Stimulated activated CD4-positive, alpha-beta T cell treated with anti-CD3 and anti-CD28 coated beads, Interleukin-1b, Interleukin-23, amount 100 ng/mL, for 4 hours (primary cell): ENCODE measurements around the gene IDI2.

Experiments used
- DNase-seq, 2 donors: peaks; one replicate each; pipeline ENCODE4 v3.0.0-alpha.2; 2020; ENCODE audit warnings: low read depth in 2 of 2

IDI2 gene

GRCh38 chr10:1007583-1007982 lies 18.1 kb downstream of the IDI2 start:
- DNase-seq = no peak

- DNase-seq = no peak
Measured at GRCh38 chr10:1006573-1006972, 19.1 kb downstream of the IDI2 start.

- no peak for DNase-seq
Measured at GRCh38 chr10:1003884-1004670, 21.6 kb downstream of the IDI2 start.

GRCh38 chr10:1002425-1003006 lies 23.1 kb downstream of the IDI2 start:
- DNase-seq = no peak

GRCh38 chr10:997266-998022 lies 28.2 kb downstream of the IDI2 start:
- DNase-seq = no peak

- no peak for DNase-seq
Measured at GRCh38 chr10:996031-996430, 29.6 kb downstream of the IDI2 start.

- DNase-seq = no peak
Measured at GRCh38 chr10:995559-995926, 30.1 kb downstream of the IDI2 start.

GRCh38 chr10:994836-995558 lies 30.7 kb downstream of the IDI2 start:
- DNase-seq = no peak

GRCh38 chr10:992871-993270 lies 32.8 kb downstream of the IDI2 start:
- no peak for DNase-seq

GRCh38 chr10:992467-992866 lies 33.2 kb downstream of the IDI2 start:
- DNase-seq = no peak

GRCh38 chr10:990808-991207 lies 34.9 kb downstream of the IDI2 start:
- no peak for DNase-seq

- DNase-seq = peak; percentile 14 to 23
Measured at GRCh38 chr10:988667-989545, 36.8 kb downstream of the IDI2 start.

GRCh38 chr10:987870-988666 lies 37.6 kb downstream of the IDI2 start, which contains the start of gene GTPBP4:
TSS of gene GTPBP4 (plus strand) at chr10:988434. CDS start at chr10:988480, 46 bp downstream.
- peak; percentile 90 to 94 for DNase-seq

- no peak for DNase-seq
Measured at GRCh38 chr10:987620-987869, 38.1 kb downstream of the IDI2 start.

GRCh38 chr10:986881-987619 lies 38.6 kb downstream of the IDI2 start:
- no peak for DNase-seq

GRCh38 chr10:986137-986825 lies 39.4 kb downstream of the IDI2 start:
- DNase-seq = no peak

GRCh38 chr10:985361-985760 lies 40.3 kb downstream of the IDI2 start:
- DNase-seq = no peak

GRCh38 chr10:983971-984655 lies 41.5 kb downstream of the IDI2 start:
- DNase-seq = no peak

- DNase-seq = no peak
Measured at GRCh38 chr10:983401-983800, 42.3 kb downstream of the IDI2 start.
